ENCODE measurements around the gene ZBTB7C.

The ZBTB7C gene

GRCh38 chr18:48265328-48265727 is 143.9 kb downstream of the ZBTB7C start:
- Histone ChIP-seq H2AFZ (ENCODE audit: low read depth, low read length) (no peak overlapping the region), H3K27me3 (ENCODE audit: insufficient read depth, low read length, poor library complexity) (peaks cover 14% of the 10 kb centered on the region), H3K27ac (ENCODE audit: low read length) (no peak overlapping the region), H3K4me3 (ENCODE audit: low read depth in 1 of 2, low read length in 2 of 2) (no peak overlapping the region), H3K36me3 (ENCODE audit: insufficient read depth, low read length) (no peaks in the 10 kb centered on the region), H4K20me1 (ENCODE audit: insufficient read depth, low read length) (0 out of 2 replicates have a peak, but pooled peaks cover 4% of the 10 kb centered on the region), H3K4me2 (ENCODE audit: insufficient read depth, low read length) (no peak overlapping the region), H3K4me1 (ENCODE audit: insufficient read depth, low read length) (no peaks in the 10 kb centered on the region), H3K9ac (ENCODE audit: low read depth, low read length) (no peak overlapping the region), H3K9me3 (ENCODE audit: insufficient read depth, low read length, severe bottlenecking) (no peaks in the 10 kb centered on the region), H3K79me2 (ENCODE audit: insufficient read depth, low read length) (no peaks in the 10 kb centered on the region)
- TF ChIP-seq, protein P1, sequence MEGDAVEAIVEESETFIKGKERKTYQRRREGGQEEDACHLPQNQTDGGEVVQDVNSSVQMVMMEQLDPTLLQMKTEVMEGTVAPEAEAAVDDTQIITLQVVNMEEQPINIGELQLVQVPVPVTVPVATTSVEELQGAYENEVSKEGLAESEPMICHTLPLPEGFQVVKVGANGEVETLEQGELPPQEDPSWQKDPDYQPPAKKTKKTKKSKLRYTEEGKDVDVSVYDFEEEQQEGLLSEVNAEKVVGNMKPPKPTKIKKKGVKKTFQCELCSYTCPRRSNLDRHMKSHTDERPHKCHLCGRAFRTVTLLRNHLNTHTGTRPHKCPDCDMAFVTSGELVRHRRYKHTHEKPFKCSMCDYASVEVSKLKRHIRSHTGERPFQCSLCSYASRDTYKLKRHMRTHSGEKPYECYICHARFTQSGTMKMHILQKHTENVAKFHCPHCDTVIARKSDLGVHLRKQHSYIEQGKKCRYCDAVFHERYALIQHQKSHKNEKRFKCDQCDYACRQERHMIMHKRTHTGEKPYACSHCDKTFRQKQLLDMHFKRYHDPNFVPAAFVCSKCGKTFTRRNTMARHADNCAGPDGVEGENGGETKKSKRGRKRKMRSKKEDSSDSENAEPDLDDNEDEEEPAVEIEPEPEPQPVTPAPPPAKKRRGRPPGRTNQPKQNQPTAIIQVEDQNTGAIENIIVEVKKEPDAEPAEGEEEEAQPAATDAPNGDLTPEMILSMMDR (IDR thresholded peaks at IDR 0.05; ENCODE audit: borderline replicate concordance, extremely low read depth, low read length, poor library complexity, severe bottlenecking), result no peak
- ATAC-seq (ENCODE audit: insufficient read depth, low read depth) (no peak), DNase-seq (no peak)

DNA sequence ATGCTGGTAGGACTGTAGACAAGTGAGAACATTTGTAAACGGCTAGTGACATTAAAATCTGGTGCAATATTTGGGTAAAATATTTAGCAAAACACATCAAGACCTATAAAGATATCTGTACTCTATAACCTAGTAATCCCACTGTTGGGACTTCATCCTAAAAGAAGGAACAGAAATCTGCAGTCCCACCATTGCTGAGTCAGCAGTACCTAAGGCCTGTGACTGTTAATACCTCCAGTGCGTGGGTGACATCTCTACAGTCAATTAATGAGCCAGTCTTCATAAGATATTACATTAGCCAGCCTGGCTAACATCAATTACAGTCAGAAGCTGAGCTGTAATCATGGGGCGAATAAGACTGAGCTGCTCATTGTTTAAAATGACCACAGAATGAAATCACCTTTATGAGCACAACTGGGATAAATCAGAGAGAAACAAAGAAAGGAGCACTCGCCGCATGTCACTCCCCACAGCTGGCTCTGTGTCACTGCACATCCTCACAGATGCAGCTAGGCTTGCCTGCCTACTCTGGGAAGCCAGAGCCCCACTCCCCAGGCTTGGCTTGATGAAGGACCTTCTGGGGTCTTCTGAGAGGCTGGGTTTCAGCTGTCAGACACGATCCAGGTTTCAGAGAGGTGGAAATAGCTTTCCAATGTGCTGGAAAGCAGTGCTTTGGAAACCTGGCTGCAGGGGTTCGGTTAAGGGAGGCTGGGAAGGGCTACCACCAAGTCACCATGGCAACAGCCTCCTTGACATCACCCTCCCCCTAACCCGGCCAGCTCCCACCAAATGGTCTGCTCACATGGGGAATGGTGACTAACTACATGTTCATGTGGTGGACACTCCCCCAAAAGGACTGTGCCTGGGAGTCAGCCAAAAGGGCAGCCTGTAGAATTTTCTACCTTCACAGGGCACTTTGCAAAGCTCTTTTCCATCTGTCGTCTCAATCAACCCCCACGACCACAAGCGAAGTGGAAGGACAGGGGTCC is 145.0 kb downstream of the ZBTB7C start:
- H3K79me2 ChIP-seq (ENCODE audit: insufficient read depth, low read length), result no peaks in the 10 kb centered on the region
- no peaks in the 10 kb centered on the region for H3K4me1 ChIP-seq (ENCODE audit: insufficient read depth, low read length)
- no peak overlapping the region for H3K4me3 ChIP-seq (ENCODE audit: low read depth in 1 of 2, low read length in 2 of 2)
- 0 out of 2 replicates have a peak, but pooled peaks cover 4% of the 10 kb centered on the region for H4K20me1 ChIP-seq (ENCODE audit: insufficient read depth, low read length)
- no peak overlapping the region for H3K27ac ChIP-seq (ENCODE audit: low read length)
- ATAC-seq (ENCODE audit: insufficient read depth, low read depth), result no peak
- H3K9ac ChIP-seq (ENCODE audit: low read depth, low read length), result no peak overlapping the region
- DNase-seq, result no peak
- H3K36me3 ChIP-seq (ENCODE audit: insufficient read depth, low read length), result no peaks in the 10 kb centered on the region
- peaks cover 14% of the 10 kb centered on the region for H3K27me3 ChIP-seq (ENCODE audit: insufficient read depth, low read length, poor library complexity)
- no peak overlapping the region for H3K4me2 ChIP-seq (ENCODE audit: insufficient read depth, low read length)
- no peaks in the 10 kb centered on the region for H3K9me3 ChIP-seq (ENCODE audit: insufficient read depth, low read length, severe bottlenecking)
- TF ChIP-seq, protein P1 (IDR thresholded peaks at IDR 0.05; ENCODE audit: borderline replicate concordance, extremely low read depth, low read length, poor library complexity, severe bottlenecking), result no peak
- TF ChIP-seq EZH2 (IDR thresholded peaks at IDR 0.05; ENCODE audit: borderline replicate concordance, low read depth, low read length, severe bottlenecking), result no peak
- no peak overlapping the region for H2AFZ ChIP-seq (ENCODE audit: low read depth, low read length)

GRCh38 chr18:48263192-48263853 is 145.9 kb downstream of the ZBTB7C start:
- H3K4me2 ChIP-seq (ENCODE audit: insufficient read depth, low read length), result no peak overlapping the region
- H3K9ac ChIP-seq (ENCODE audit: low read depth, low read length), result no peak overlapping the region
- no peak overlapping the region for H3K4me3 ChIP-seq (ENCODE audit: low read depth in 1 of 2, low read length in 2 of 2)
- no peaks in the 10 kb centered on the region for H3K36me3 ChIP-seq (ENCODE audit: insufficient read depth, low read length)
- ATAC-seq (ENCODE audit: insufficient read depth, low read depth) (no peak), DNase-seq (no peak)
- no peaks in the 10 kb centered on the region for H3K9me3 ChIP-seq (ENCODE audit: insufficient read depth, low read length, severe bottlenecking)
- 0 out of 2 replicates have a peak, but pooled peaks cover 4% of the 10 kb centered on the region for H4K20me1 ChIP-seq (ENCODE audit: insufficient read depth, low read length)
- H3K27ac ChIP-seq (ENCODE audit: low read length), result no peak overlapping the region
- no peak overlapping the region for H2AFZ ChIP-seq (ENCODE audit: low read depth, low read length)
- no peaks in the 10 kb centered on the region for H3K79me2 ChIP-seq (ENCODE audit: insufficient read depth, low read length)
- peaks cover 14% of the 10 kb centered on the region for H3K27me3 ChIP-seq (ENCODE audit: insufficient read depth, low read length, poor library complexity)
- TF ChIP-seq EZH2 (IDR thresholded peaks at IDR 0.05; ENCODE audit: borderline replicate concordance, low read depth, low read length, severe bottlenecking), result no peak
- TF ChIP-seq, protein P1 (IDR thresholded peaks at IDR 0.05; ENCODE audit: borderline replicate concordance, extremely low read depth, low read length, poor library complexity, severe bottlenecking), result no peak
- no peaks in the 10 kb centered on the region for H3K4me1 ChIP-seq (ENCODE audit: insufficient read depth, low read length)
